ENCODE measurements around the gene RIMS1.

DNA sequence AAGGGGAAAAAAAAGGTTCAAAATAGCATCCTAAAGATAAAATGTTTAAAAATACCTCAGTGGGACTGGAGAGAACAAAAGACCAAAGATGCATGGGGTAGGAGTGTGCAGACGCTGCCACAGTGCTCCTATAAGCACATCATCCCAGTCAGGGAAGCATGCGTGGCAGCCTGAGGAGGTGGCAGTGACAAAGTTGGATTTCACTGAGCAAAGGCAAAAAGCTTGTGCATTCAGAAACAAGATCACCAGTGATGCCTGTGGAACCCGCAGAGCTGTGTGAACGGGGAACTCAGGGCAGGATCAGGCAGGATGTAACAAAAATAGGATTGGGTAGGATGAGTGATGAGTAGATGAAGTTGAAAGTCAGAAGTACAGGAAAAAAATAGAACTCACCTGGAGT, 116.1 kb downstream of the RIMS1 start:
- TF ChIP-seq, protein P1, sequence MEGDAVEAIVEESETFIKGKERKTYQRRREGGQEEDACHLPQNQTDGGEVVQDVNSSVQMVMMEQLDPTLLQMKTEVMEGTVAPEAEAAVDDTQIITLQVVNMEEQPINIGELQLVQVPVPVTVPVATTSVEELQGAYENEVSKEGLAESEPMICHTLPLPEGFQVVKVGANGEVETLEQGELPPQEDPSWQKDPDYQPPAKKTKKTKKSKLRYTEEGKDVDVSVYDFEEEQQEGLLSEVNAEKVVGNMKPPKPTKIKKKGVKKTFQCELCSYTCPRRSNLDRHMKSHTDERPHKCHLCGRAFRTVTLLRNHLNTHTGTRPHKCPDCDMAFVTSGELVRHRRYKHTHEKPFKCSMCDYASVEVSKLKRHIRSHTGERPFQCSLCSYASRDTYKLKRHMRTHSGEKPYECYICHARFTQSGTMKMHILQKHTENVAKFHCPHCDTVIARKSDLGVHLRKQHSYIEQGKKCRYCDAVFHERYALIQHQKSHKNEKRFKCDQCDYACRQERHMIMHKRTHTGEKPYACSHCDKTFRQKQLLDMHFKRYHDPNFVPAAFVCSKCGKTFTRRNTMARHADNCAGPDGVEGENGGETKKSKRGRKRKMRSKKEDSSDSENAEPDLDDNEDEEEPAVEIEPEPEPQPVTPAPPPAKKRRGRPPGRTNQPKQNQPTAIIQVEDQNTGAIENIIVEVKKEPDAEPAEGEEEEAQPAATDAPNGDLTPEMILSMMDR (IDR thresholded peaks at IDR 0.05; ENCODE audit: low read length), result no peak
- TF ChIP-seq EZH2 (IDR thresholded peaks at IDR 0.05; ENCODE audit: borderline replicate concordance, low read length), result no peak

Measured in OCI-LY1 (cell line).